GM23248 (cell line): Measurements from ENCODE around the gene HOXB3.

Source experiments
- EZH2 ChIP-seq: fragments of 200-600 bp; sonication (generic); IDR thresholded peaks from 2 replicates; pipeline ENCODE4 v1.6.1; 2018; ENCODE audit warnings: antibody characterized with exemption, mild to moderate bottlenecking; ENCODE audit not compliant: insufficient read depth, poor library complexity, severe bottlenecking
- EZH2phosphoT487 ChIP-seq: fragments of 200-600 bp; sonication (generic); IDR thresholded peaks from 2 replicates; pipeline ENCODE4 v1.6.1; 2018; ENCODE audit warnings: antibody characterized with exemption, moderate library complexity, mild to moderate bottlenecking, low read depth; ENCODE audit not compliant: insufficient read depth

DNA sequence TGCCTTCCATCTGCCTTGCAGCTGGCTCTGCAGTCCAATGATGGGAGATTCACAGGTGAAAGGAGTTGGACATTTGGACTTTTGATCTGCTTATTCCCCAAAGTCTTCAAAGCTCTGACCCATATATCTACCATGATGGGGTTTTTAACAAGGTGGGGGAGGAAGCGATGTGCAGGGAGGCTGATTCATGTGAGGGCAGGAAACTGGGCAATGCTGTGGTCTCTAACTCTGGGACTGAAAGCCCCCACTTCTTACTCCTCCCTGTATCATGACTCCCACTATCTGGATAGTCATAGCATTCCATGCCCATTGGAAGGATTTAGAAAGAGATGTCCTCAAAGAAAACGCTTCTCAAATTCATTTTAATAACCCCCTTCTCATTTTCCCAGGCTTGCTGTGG, 75.6 kb downstream of the HOXB3 start:
- TF ChIP-seq EZH2: no peak
- no peak for TF ChIP-seq EZH2phosphoT487
